HepG2 (cell line): ENCODE measurements around the gene WNT3. TPM values are rescaled to one million over a fixed set of nuclear protein-coding genes. Genes with fewer than 3 reads are reported as not detected.
A peak's percentile ranks its signal among the peaks of the same experiment; 100 is the strongest.

Experiments used
- AGO2 ChIP-seq: fragments of 200-400 bp; formaldehyde crosslinking; optimal IDR thresholded peaks from 2 replicates; pipeline ENCODE3; 2017; ENCODE audit warnings: mild to moderate bottlenecking, low read depth, low read length, moderate library complexity
- AKNA ChIP-seq: sonication (generic); formaldehyde crosslinking; IDR thresholded peaks from 2 replicates; pipeline ENCODE4 v1.4.0; 2020; ENCODE audit warnings: missing genetic modification reagents, borderline replicate concordance
- BCL6 ChIP-seq: IDR thresholded peaks from 2 replicates; pipeline ENCODE4 v1.6.1; 2016; ENCODE audit warnings: missing genetic modification reagents, missing compliant biosample characterization
- CAMTA2 ChIP-seq: sonication (generic); formaldehyde crosslinking; IDR thresholded peaks from 2 replicates; pipeline ENCODE4 v1.4.0; 2020; ENCODE audit warnings: mild to moderate bottlenecking, missing genetic modification reagents, borderline replicate concordance
- DNMT1 ChIP-seq: sonication (generic); formaldehyde crosslinking; IDR thresholded peaks from 2 replicates; pipeline ENCODE4 v1.5.1; 2020; ENCODE audit warnings: mild to moderate bottlenecking, missing genetic modification reagents
- ETV5 ChIP-seq: IDR thresholded peaks from 2 replicates; pipeline ENCODE4 v1.6.1; 2018; ENCODE audit warnings: missing biosample characterization, missing genetic modification reagents, inconsistent platforms, borderline replicate concordance
- FOXA1 ChIP-seq, 2 experiments: fragments of 450-650 bp in 1 of 2; sonication (generic) in 1 of 2; formaldehyde crosslinking in 1 of 2; IDR thresholded peaks; 2 replicates each; pipeline versions ENCODE4 v1.4.0 to v1.6.1; 2016 to 2020; ENCODE audit warnings: missing genetic modification reagents in 1 of 2
- FOXO1 ChIP-seq: sonication (generic); formaldehyde crosslinking; IDR thresholded peaks from 2 replicates; pipeline ENCODE4 v1.4.0; 2020; ENCODE audit warnings: missing genetic modification reagents
- HMGA1 ChIP-seq: sonication (generic); formaldehyde crosslinking; conservative IDR thresholded peaks from 2 replicates; pipeline ENCODE4 v1.4.0; 2020; ENCODE audit warnings: missing genetic modification reagents
- KDM5A ChIP-seq: fragments of 200-600 bp; sonication (generic); IDR thresholded peaks from 2 replicates; pipeline ENCODE4 v1.7.0; 2018; ENCODE audit warnings: antibody characterized with exemption, mild to moderate bottlenecking, low read length, borderline replicate concordance
- MAFG ChIP-seq: sonication (generic); formaldehyde crosslinking; IDR thresholded peaks from 2 replicates; pipeline ENCODE4 v1.5.1; 2020; ENCODE audit warnings: mild to moderate bottlenecking, missing genetic modification reagents
- MATR3 ChIP-seq: sonication (generic); formaldehyde crosslinking; IDR thresholded peaks from 2 replicates; pipeline ENCODE4 v1.4.0; 2020; ENCODE audit warnings: missing genetic modification reagents
- MTERF4 ChIP-seq: sonication (generic); formaldehyde crosslinking; IDR thresholded peaks from 2 replicates; pipeline ENCODE4 v1.8.0; 2023; ENCODE audit warnings: mild to moderate bottlenecking, missing genetic modification reagents
- MXD4 ChIP-seq: IDR thresholded peaks from 2 replicates; pipeline ENCODE4 v1.6.1; 2016; ENCODE audit warnings: mild to moderate bottlenecking, missing biosample characterization, missing genetic modification reagents
- NBN ChIP-seq: fragments of 450-650 bp; conservative IDR thresholded peaks from 2 replicates; pipeline ENCODE4 v1.6.1; 2017
- NFIC ChIP-seq: IDR thresholded peaks from 2 replicates; pipeline ENCODE4 v1.6.1; 2012; ENCODE audit warnings: mild to moderate bottlenecking, low read length, inconsistent platforms
- SOX6 ChIP-seq, 2 experiments: fragments of 450-650 bp in 1 of 2; sonication (generic) in 1 of 2; formaldehyde crosslinking in 1 of 2; IDR thresholded peaks; 2 replicates each; pipeline versions ENCODE4 v1.4.0 to v1.6.1; 2017 to 2020; ENCODE audit warnings: antibody characterized with exemption in 1 of 2, mild to moderate bottlenecking in 1 of 2, missing genetic modification reagents in 1 of 2
- YEATS2 ChIP-seq: sonication (generic); formaldehyde crosslinking; IDR thresholded peaks from 2 replicates; pipeline ENCODE4 v1.4.0; 2020; ENCODE audit warnings: missing genetic modification reagents, borderline replicate concordance
- ZBTB38 ChIP-seq: sonication (generic); formaldehyde crosslinking; IDR thresholded peaks from 2 replicates; pipeline ENCODE4 v1.5.1; 2020; ENCODE audit warnings: mild to moderate bottlenecking, missing genetic modification reagents
- ZMYM2 ChIP-seq: sonication (generic); formaldehyde crosslinking; IDR thresholded peaks from 2 replicates; pipeline ENCODE4 v1.8.0; 2022; ENCODE audit warnings: mild to moderate bottlenecking, missing genetic modification reagents
- ZNF468 ChIP-seq: sonication (generic); formaldehyde crosslinking; IDR thresholded peaks from 2 replicates; pipeline ENCODE4 v1.8.0; 2022; ENCODE audit warnings: mild to moderate bottlenecking, moderate library complexity, missing genetic modification reagents
- ZNF543 ChIP-seq: sonication (generic); formaldehyde crosslinking; IDR thresholded peaks from 2 replicates; pipeline ENCODE4 v1.4.0; 2020; ENCODE audit warnings: mild to moderate bottlenecking, missing genetic modification reagents
- ZNF572 ChIP-seq: sonication (generic); formaldehyde crosslinking; IDR thresholded peaks from 2 replicates; pipeline ENCODE4 v1.5.1; 2020; ENCODE audit warnings: mild to moderate bottlenecking, missing genetic modification reagents
- ZNF614 ChIP-seq: IDR thresholded peaks from 2 replicates; pipeline ENCODE4 v1.6.1; 2018; ENCODE audit warnings: missing biosample characterization, missing genetic modification reagents, inconsistent platforms, borderline replicate concordance
- ZNF761 ChIP-seq: sonication (generic); formaldehyde crosslinking; conservative IDR thresholded peaks from 2 replicates; pipeline ENCODE4 v1.4.0; 2020; ENCODE audit warnings: mild to moderate bottlenecking, missing genetic modification reagents
- polyA plus RNA-seq, 8 experiments: library from polyadenylated mRNA; depleted of rRNA in 3 of 8; stranded (reverse) in 7 of 8; unstranded in 1 of 8; fragments of >200 nt; fragmentation: Illumina TruSeq in 4 of 8; extraction: Trizol in 4 of 8; gene quantifications; 2 replicates each; pipeline versions ENCODE4 v1.2.1 to v1.2.3, GENCODE V29; 2011 to 2016; ENCODE audit warnings: low read depth in 4 of 8, missing spikeins in 1 of 8, mixed read lengths in 1 of 8; ENCODE audit not compliant: insufficient read depth in 1 of 8
- total RNA-seq, 5 experiments: library from RNA; depleted of rRNA; stranded (reverse); fragments of >200 nt; fragmentation: Illumina TruSeq; extraction: Trizol; gene quantifications; 2 replicates each; pipeline ENCODE4 v1.2.3, GENCODE V29; 2016; ENCODE audit warnings: low read depth in 1 of 5

WNT3 gene
- total and polyA plus RNA-seq, 2 of the 13 experiments (the other 11 are each of a cell fraction or from before 2014, with no cell fraction given) = 8.5 to 10.3 TPM

GRCh38 chr17:46782250-46782953, 36.1 kb downstream of the WNT3 start (continued):
- TF ChIP-seq ZNF572 (no peak), SOX6 (IDR thresholded peaks at IDR 0.05) (no peak), SOX6 (CRISPR knock-in tag; IDR thresholded peaks at IDR 0.05) (no peak), ZNF614 (CRISPR knock-in tag) (no peak), MTERF4 (CRISPR knock-in tag) (no peak), ZMYM2 (peak; percentile 51; the same call in 1 of the 2 replicates), FOXA1 (IDR thresholded peaks at IDR 0.05) (no peak), FOXA1 (CRISPR knock-in tag; IDR thresholded peaks at IDR 0.05) (no peak), AKNA (CRISPR knock-in tag) (no peak), HMGA1 (CRISPR knock-in tag) (no peak), ZNF761 (no peak), ETV5 (CRISPR knock-in tag) (no peak; the same call in 1 of the 2 replicates), FOXO1 (CRISPR knock-in tag) (no peak), MATR3 (no peak), DNMT1 (CRISPR knock-in tag) (no peak), BCL6 (CRISPR knock-in tag) (0 out of 2 replicates have a peak, but pooled peaks have one; percentile 31), ZNF543 (CRISPR knock-in tag) (peak; percentile 36; the same call in 1 of the 2 replicates), CAMTA2 (CRISPR knock-in tag) (0 out of 2 replicates have a peak, but pooled peaks have one; percentile 61), NBN (no peak), MAFG (CRISPR knock-in tag) (no peak), YEATS2 (CRISPR knock-in tag) (peak; percentile 78; the same call in 1 of the 2 replicates), KDM5A (no peak), NFIC (no peak), ZBTB38 (CRISPR knock-in tag) (no peak), ZNF468 (CRISPR knock-in tag) (no peak), MXD4 (CRISPR knock-in tag) (no peak), AGO2 (no peak)
